ENCODE data around the gene BIN2.

GRCh38 chr12:51348116-51348515 lies 24.1 kb upstream of the BIN2 start:
- TF ChIP-seq POLR2AphosphoS5 (IDR thresholded peaks at IDR 0.05) (no peak), CTCF (IDR thresholded peaks at IDR 0.05) (no peak), EP300 (IDR thresholded peaks at IDR 0.05) (no peak)
